GM13976 (cell line): Measurements from ENCODE around the gene TEF.
A peak's percentile ranks its signal among the peaks of the same experiment; 100 is the strongest.
"Not testable (repeated sequence)": the region's sequence is repeated elsewhere in the genome, so short reads cannot be mapped to it uniquely, and the experiment has no call there.

ENCODE experiments used
- DNase-seq: peaks from one replicate; pipeline ENCODE4 v3.0.0; 2012; ENCODE audit warnings: low spot score
- in situ Hi-C: fragments of 300-500 bp; cut with MboI; formaldehyde crosslinking; loops from one replicate; pipeline ENCODE4 v1.12.0; 2022; ENCODE audit warnings: low sequenced_read_pairs, mixed read lengths, inconsistent platforms; ENCODE audit not compliant: unreplicated experiment
- TF ChIP-seq, protein P1 (sequence below): IDR thresholded peaks from 2 replicates; pipeline ENCODE4 v1.5.1; 2012; ENCODE audit warnings: borderline replicate concordance, mild to moderate bottlenecking; ENCODE audit not compliant: insufficient read depth; ENCODE audit errors: extremely low read depth, missing control alignments, control extremely low read depth

Gene TEF

DNA sequence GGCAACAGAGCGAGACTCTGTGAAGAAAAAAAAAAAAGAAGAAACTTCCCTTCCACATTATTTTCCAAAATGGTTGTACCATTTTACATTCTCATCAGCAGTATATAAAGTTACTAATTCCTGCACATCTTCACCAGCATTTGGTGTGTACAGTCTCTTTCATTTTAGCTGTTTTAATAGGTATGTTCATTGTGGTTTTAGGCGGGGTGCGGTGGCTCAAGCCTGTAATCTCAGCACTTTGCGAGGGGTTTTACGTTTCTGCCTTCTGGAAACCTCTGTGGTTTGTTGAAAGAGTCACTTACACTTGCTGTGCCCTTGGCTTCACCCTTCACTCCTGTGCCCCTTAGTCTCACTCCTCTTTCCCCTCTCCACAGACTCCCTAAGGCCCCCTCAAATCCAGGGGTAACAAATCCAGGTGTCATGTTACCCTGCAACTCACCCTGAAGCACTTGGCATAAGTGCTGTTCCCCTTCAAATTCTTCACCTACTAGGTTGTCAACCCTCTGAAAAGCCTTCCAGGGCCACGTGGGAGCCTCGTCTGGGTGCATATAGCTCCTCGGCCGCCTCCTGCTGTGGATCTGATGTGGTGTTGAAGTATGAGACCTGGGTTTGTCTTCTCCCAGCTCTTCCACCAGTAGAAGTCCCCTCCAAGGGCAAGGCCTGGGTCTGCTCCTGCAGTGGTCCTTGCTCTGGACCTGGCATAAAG, 44.1 kb downstream of the TEF start:
- no peak for DNase-seq
- TF ChIP-seq, protein P1, sequence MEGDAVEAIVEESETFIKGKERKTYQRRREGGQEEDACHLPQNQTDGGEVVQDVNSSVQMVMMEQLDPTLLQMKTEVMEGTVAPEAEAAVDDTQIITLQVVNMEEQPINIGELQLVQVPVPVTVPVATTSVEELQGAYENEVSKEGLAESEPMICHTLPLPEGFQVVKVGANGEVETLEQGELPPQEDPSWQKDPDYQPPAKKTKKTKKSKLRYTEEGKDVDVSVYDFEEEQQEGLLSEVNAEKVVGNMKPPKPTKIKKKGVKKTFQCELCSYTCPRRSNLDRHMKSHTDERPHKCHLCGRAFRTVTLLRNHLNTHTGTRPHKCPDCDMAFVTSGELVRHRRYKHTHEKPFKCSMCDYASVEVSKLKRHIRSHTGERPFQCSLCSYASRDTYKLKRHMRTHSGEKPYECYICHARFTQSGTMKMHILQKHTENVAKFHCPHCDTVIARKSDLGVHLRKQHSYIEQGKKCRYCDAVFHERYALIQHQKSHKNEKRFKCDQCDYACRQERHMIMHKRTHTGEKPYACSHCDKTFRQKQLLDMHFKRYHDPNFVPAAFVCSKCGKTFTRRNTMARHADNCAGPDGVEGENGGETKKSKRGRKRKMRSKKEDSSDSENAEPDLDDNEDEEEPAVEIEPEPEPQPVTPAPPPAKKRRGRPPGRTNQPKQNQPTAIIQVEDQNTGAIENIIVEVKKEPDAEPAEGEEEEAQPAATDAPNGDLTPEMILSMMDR = no peak
- in situ Hi-C loops = no loop called here

DNA sequence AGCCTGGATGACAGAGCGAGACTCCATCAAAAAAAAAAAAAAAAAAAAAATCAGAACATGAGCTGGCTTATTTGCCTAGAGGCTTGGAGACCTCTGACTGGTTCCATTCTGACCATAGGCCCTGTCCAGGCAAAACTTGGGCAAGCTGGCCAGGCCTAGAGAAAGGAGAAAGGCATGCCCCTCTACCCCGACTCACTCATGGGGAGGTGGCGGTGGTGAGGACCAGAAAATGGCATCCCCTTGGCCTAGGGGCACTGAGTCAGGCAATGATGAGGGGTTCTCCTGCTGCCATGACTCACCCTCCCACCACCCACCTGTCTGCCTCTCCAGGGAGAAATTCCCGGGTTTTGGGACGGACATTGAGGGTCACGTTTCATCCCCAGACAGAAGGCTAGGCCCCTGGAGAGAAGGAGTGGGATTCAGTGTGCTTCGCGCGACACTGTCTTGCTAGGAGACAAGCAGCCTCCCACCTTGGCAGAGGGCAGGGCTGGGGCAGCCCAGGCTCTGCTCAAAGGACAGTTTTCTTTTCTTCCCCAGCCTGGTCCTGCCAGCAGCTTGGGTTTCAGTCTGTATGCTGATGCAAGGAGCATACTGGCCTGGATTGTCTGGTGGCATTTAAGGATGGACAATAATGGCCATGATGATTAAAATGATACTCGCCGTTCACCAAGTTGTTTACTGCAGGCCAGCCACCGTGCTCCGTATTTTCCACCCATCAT, 47.6 kb downstream of the TEF start:
- in situ Hi-C loops = no loop called here
- DNase-seq = no peak
- TF ChIP-seq, protein P1 = no peak

GRCh38 chr22:41429951-41430332, 48.2 kb downstream of the TEF start:
- in situ Hi-C loops = no loop called here
- DNase-seq = no peak

DNA sequence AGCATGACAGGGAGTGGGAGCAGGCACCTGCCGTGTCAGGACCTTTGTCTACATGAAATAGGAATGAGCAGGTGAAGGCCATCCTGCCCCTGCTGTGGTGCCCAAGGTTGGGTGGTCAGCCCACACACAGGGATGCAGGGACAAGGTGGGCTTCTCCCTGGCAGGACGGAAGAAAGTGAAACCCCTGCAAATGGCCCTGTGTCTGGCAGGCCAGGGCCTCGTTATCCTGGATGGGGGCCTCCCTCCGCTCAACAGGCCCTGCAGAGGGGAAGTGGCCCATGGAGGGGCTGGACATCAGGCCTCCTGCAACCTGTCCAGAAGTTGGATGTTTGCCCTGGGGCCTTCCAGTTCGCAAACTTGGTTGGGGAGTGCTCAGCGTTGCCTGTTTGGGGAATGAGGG, 49.9 kb downstream of the TEF start:
- DNase-seq = peak; percentile 19
- in situ Hi-C loops = no loop called here
- TF ChIP-seq, protein P1 = no peak

More at GRCh38 chr22:41429951-41430332, 48.2 kb downstream of the TEF start:
- TF ChIP-seq, protein P1 = no peak

GRCh38 chr22:41433480-41433879, 51.7 kb downstream of the TEF start:
- in situ Hi-C loops, DNase-seq: not testable (repeated sequence)

DNA sequence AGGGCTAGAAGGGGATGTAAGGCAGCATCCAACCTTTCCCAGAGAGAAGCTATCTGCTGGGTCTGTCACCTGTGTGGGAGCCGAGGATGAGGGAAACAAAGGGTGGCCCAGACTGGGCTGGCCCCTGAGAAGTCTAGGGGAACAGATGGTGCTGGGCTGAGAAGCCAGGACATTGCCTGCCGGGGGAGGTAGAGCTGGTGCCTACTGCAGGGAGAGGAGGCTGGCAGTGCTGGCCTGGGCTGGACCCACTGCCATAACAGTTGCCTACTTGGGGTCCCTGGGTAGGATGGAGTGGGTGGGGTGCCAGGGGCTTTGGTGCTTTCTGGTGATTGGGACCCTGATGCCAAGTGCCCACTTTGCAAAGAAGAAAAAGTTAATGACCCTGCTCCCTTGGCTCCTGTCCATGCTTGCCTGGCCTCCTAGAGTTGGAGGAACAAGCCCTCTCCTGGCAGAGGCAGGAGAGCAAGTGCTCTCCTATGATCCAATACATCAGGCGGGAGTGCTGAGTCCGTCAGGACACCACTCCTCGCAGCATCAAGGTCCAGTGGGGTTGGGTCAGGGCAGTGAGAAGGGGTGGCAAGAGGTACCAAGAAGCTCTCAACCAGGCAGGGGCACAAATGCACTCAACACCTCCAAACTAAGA, 52.7 kb downstream of the TEF start:
- in situ Hi-C loops = not testable (repeated sequence)

GRCh38 chr22:41435560-41435959, 53.8 kb downstream of the TEF start:
- in situ Hi-C loops = no loop called here
- no peak for DNase-seq
- TF ChIP-seq, protein P1 = no peak

More for the DNA sequence above, 52.7 kb downstream of the TEF start:
- not testable (repeated sequence) for DNase-seq
